ENCODE results near the gene MLYCD.

GRCh38 chr16:83890359-83890758 lies 8.6 kb upstream of the MLYCD start:
- TF ChIP-seq CTCF (IDR thresholded peaks at IDR 0.05; ENCODE audit: low read depth, low read length, missing input control) (no peak), SP1 (IDR thresholded peaks at IDR 0.05) (no peak), YY1 (IDR thresholded peaks at IDR 0.05) (no peak), FOXA1 (IDR thresholded peaks at IDR 0.05) (no peak), RAD21 (IDR thresholded peaks at IDR 0.05) (no peak), JUND (IDR thresholded peaks at IDR 0.05) (no peak), MAX (IDR thresholded peaks at IDR 0.05) (no peak), REST (IDR thresholded peaks at IDR 0.05) (no peak), EGR1 (IDR thresholded peaks at IDR 0.05; ENCODE audit: low read depth in 2 of 2) (no peak), RXRA (IDR thresholded peaks at IDR 0.05) (no peak), GABPA (IDR thresholded peaks at IDR 0.05 in 1 of 2, conservative IDR thresholded peaks at IDR 0.05 in 1 of 2) (no peak), TAF1 (conservative IDR thresholded peaks at IDR 0.05) (no peak)

Data from liver (tissue), 3 donors.